ENCODE measurements around the gene SIL1. TPM values are rescaled to one million over a fixed set of nuclear protein-coding genes. Genes with fewer than 3 reads are reported as not detected.
A peak's percentile ranks its signal among the peaks of the same experiment; 100 is the strongest.

SIL1 gene
- total and polyA plus RNA-seq, 2 of the 4 experiments (the other 2 are of a cell fraction), result 56.1 to 66.0 TPM

GRCh38 chr5:139178935-139179334, 19.2 kb downstream of the SIL1 start:
- H3K4ac ChIP-seq (ENCODE audit: low read depth, low read length), result no peak overlapping the region
- CTCF ChIA-PET, result interaction anchor here (0.9 kb wide), 1 partner anchor 11 kb away, joined by 3 read pairs; no protein-coding TSS in a partner anchor
- H3K23ac ChIP-seq (ENCODE audit: low read depth, low read length), result no peak overlapping the region
- H3K9me1 ChIP-seq (ENCODE audit: insufficient read depth, low read length), result peaks cover 10% of the 10 kb centered on the region
- no peaks in the 10 kb centered on the region for H3K27me3 ChIP-seq (ENCODE audit: control insufficient read depth, insufficient read depth, low read length)
- BruUV-seq (replicated peaks), result no TSS peak
- H3K18ac ChIP-seq (ENCODE audit: low read depth, low read length), result no peak overlapping the region; the same call in 1 of the 2 replicates
- ATAC-seq (ENCODE audit: low read depth), result peak; percentile 35
- no peaks in the 10 kb centered on the region for H3K36me3 ChIP-seq (ENCODE audit: control insufficient read depth, insufficient read depth, low read length)
- dilution Hi-C loops (cut with HindIII; ENCODE audit: low sequenced_read_pairs, unreplicated experiment), result no loop called here
- no peaks in the 10 kb centered on the region for H3K9me3 ChIP-seq (ENCODE audit: control insufficient read depth, insufficient read depth, low read length)
- peak overlapping the region; percentile 12; the same call in 1 of the 2 replicates for H2AK5ac ChIP-seq (ENCODE audit: low read depth, low read length)
- H3K4me2 ChIP-seq (ENCODE audit: low read depth, low read length), result no peak overlapping the region
- peak; percentile 41 for DNase-seq
- H2BK15ac ChIP-seq (ENCODE audit: low read depth, low read length), result no peak overlapping the region
- peak overlapping the region; percentile 67; the same call in 1 of the 2 replicates for H4K5ac ChIP-seq (ENCODE audit: low read depth, low read length)
- no peak overlapping the region for H2BK120ac ChIP-seq (ENCODE audit: low read depth, low read length)
- H3K14ac ChIP-seq (replicated peaks; ENCODE audit: low read depth, low read length), result 0 out of 2 replicates have a peak overlapping the region, but pooled peaks have one; percentile 18
- H4K8ac ChIP-seq (ENCODE audit: low read depth in 2 of 2, low read length in 2 of 2), result no peak overlapping the region
- WGBS, 2 experiments (ENCODE audit: extremely low coverage in 2 of 2, insufficient read length in 1 of 2), result no CpG with 5 or more reads among the region's 1 CpG
- no peak overlapping the region for H2AFZ ChIP-seq (replicated peaks; ENCODE audit: low read length, poor library complexity)
- no peak overlapping the region for H3K56ac ChIP-seq (ENCODE audit: extremely low read depth, insufficient read depth, low read length)
- H4K91ac ChIP-seq (ENCODE audit: insufficient read depth, low read depth, low read length), result no peak overlapping the region
- peaks cover 13% of the 10 kb centered on the region for H3K4me1 ChIP-seq (ENCODE audit: control insufficient read depth, insufficient read depth, low read length)
- H2AK9ac ChIP-seq (replicated peaks; ENCODE audit: low read depth, low read length, poor library complexity), result no peak overlapping the region
- H3K27ac ChIP-seq (ENCODE audit: insufficient read depth, low read length), result peak overlapping the region; percentile 62; the same call in 1 of the 2 replicates
- POLR2A ChIA-PET (ENCODE audit: unreplicated experiment), result no interaction called here
- intact Hi-C loops (cut with micrococcal nuclease), result no loop called here
- H3K4me3 ChIP-seq (ENCODE audit: insufficient read depth, low read depth, low read length), result no peak overlapping the region
- no peak overlapping the region for H2BK5ac ChIP-seq (ENCODE audit: low read depth, low read length, poor library complexity, severe bottlenecking)
- in situ Hi-C loops (cut with MboI; ENCODE audit: low sequenced_read_pairs), result no loop called here
- H2BK20ac ChIP-seq (ENCODE audit: low read depth, low read length), result no peak overlapping the region
- TF ChIP-seq CHD1 (IDR thresholded peaks at IDR 0.05; ENCODE audit: low read depth, low read length) (no peak), MAFK (IDR thresholded peaks at IDR 0.05; ENCODE audit: low read depth, low read length) (no peak), NFE2L2 (IDR thresholded peaks at IDR 0.05; ENCODE audit: low read depth, low read length) (no peak), FOS (IDR thresholded peaks at IDR 0.05; ENCODE audit: low read depth, low read length) (no peak), RCOR1 (IDR thresholded peaks at IDR 0.05; ENCODE audit: insufficient replicate concordance, low read length) (no peak), CTCF (conservative IDR thresholded peaks at IDR 0.05; ENCODE audit: low read depth, low read length) (no peak), MXI1 (IDR thresholded peaks at IDR 0.05; ENCODE audit: borderline replicate concordance, low read depth, low read length) (no peak), USF2 (IDR thresholded peaks at IDR 0.05; ENCODE audit: low read depth, low read length) (no peak), SMC3 (IDR thresholded peaks at IDR 0.05; ENCODE audit: low read depth, low read length) (no peak), MAZ (IDR thresholded peaks at IDR 0.05; ENCODE audit: borderline replicate concordance, low read depth, low read length) (no peak), RAD21 (IDR thresholded peaks at IDR 0.05; ENCODE audit: low read length) (no peak), BHLHE40 (IDR thresholded peaks at IDR 0.05; ENCODE audit: low read depth, low read length) (no peak), RFX5 (IDR thresholded peaks at IDR 0.05; ENCODE audit: low read depth, low read length) (no peak), CEBPB (IDR thresholded peaks at IDR 0.05; ENCODE audit: low read depth, low read length) (no peak), POLR2A (IDR thresholded peaks at IDR 0.05; ENCODE audit: low read depth, low read length) (no peak), ELK1 (IDR thresholded peaks at IDR 0.05; ENCODE audit: borderline replicate concordance, low read depth, low read length) (no peak)
- H4K20me1 ChIP-seq (ENCODE audit: insufficient read depth, low read length), result peaks cover 22% of the 10 kb centered on the region; the same call in 1 of the 2 replicates
- H3K79me1 ChIP-seq (ENCODE audit: low read depth in 1 of 2, low read length in 2 of 2), result peaks cover 28 to 60% of the 10 kb centered on the region in 2 experiments
- H3K9ac ChIP-seq (ENCODE audit: low read depth, low read length), result peak overlapping the region; percentile 63; the same call in 1 of the 2 replicates
